GM18861 (cell line): ENCODE data around the gene THTPA.
"Not testable (repeated sequence)": the region's sequence is repeated elsewhere in the genome, so short reads cannot be mapped to it uniquely, and the experiment has no call there.

Source experiments
- ATAC-seq: cut with Tn5 transposase; IDR thresholded peaks from one replicate; pipeline ENCODE4 v1.9.1; 2021; ENCODE audit not compliant: unreplicated experiment

Gene THTPA

DNA sequence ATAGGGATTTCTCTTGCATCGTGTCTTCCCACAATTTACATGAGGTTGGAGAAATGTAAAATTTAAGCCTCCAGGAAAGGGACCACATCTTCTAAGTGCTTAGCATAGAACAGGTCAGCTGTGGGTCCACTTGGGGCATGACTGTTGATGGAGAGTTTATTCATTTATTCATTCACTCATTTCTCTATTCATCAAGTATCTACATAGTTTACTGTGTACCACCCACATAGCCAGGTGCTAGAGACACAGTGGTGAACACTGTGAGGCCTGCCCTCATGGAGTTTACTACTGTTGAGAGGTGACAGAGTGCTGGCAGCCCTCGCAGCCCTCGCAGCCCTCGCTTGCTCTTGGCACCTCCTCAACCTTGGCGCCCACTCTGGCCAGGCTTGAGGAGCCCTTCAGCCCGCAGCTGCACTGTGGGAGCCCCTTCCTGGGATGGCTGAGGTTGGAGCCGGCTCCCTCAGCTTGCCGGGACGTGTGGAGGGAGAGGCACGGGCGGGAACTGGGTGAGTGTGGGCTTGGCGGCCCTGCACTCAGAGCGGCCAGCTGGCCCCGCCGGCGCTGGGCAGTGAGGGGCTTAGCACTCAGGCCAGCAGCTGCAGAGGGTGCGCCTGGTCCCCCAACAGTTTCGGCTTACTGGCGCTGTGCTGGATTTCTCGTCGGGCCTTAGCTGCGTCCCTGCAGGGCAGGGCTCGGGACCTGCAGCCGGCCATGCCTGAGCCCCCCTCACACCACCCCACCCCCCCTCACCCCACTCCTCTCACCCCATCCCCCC is 24.3 kb downstream of the THTPA start:
- no peak for ATAC-seq

DNA sequence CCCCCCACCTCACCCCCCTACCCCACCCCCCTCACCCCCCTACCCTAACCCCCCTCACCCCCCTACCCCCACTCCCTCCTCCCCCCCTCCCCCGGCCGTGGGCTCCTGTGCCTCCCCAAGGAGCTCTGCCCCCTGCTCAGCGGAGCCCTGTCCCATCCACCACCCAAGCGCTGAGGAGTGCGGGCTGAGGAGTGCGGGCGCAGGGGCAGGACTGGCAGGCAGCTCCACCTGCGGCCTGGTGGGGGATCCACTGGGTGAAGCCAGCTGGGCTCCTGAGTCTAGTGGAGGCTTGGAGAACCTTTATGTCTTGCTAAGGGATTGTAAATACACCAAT is 24.8 kb downstream of the THTPA start:
- no peak for ATAC-seq

DNA sequence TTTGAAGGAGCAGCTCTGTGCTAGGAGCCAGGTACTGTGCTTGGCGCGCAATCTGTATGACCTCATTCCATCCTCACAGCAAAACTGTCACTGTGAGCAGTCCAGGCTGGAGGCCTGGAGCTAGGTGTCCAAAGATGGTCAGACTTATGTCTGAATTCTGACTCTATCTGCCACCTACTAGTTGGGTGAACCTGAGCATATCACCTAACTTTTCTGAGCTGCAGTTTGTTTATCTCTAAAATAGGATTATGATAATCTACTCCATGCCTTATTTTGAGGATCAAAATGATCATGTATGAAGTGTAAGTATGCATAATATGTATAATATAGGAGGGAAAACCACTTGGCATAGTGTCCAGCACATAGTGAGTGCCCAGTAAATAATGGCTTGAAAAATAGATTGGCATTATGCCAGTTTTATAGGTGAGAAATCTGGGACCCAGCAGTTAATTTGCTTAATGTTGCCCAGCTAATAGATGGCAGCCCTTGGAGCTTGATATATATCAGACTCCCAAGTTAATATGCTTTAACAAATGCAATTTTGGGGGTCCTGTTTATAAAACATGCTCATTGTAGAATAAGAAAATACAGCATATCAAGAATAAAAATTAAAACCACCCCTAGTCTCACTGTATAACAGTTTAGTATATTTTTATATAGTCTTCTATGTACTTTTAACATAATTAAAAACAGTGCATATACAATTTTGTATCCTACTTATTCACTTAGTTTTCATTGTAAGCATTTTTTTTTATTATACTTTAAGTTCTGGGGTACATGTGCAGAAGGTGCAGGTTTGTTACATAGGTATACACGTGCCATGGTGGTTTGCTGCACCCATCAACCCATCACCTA is 27.1 kb downstream of the THTPA start:
- no peak for ATAC-seq

DNA sequence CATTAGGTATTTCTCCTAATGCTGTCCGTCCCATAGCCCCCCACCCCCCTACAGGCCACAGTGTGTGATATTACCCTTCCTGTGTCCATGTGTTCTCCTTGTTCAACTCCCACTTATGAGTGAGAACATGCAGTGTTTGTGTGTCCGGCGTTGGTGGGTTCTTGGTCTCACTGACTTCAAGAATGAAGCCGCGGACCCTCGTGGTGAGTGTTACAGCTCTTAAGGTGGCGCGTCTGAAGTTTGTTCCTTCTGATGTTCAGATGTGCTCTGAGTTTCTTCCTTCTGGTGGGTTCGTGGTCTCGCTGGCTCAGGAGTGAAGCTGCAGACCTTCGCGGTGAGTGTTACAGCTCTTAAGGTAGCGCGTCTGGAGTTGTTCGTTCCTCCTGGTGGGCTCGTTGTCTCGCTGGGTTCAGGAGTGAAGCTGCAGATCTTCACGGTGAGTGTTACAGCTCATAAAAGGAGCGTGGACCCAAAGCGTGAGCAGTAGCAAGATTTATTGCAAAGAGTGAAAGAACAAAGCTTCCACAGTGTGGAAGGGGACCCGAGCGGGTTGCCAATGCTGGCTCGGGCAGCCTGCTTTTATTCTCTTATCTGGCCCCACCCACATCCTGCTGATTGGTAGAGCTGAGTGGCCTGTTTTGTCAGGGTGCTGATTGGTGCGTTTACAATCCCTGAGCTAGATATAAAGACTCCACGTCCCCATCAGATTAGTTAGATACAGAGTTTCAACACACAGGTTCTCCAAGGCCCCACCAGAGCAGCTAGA is 27.9 kb downstream of the THTPA start:
- ATAC-seq: not testable (repeated sequence)

DNA sequence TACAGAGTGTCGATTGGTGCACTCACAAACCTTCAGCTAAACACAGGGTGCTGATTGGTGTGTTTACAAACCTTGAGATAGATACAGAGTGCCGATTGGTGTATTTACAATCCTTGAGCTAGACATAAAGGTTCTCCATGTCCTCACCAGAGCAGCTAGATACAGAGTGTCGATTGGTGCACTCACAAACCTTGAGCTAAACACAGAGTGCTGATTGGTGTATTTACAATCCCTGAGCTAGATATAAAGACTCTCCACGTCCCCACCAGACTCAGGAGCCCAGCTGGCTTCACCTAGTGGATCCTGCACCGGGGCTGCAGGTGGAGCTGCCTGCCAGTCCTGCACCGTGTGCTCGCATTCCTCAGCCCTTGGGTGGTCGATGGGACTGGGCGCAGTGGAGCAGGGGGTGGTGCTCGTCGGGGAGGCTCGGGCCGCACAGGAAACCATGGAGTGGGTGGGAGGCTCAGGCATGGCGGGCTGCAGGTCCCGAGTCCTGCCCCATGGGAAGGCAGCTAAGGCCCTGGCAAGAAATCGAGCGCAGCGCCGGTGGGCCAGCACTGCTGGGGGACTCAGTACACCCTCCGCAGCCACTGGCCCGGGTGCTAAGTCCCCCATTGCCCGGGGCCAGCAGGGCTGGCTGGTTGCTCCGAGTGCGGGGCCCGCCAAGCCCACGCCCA is 28.6 kb downstream of the THTPA start:
- not testable (repeated sequence) for ATAC-seq

DNA sequence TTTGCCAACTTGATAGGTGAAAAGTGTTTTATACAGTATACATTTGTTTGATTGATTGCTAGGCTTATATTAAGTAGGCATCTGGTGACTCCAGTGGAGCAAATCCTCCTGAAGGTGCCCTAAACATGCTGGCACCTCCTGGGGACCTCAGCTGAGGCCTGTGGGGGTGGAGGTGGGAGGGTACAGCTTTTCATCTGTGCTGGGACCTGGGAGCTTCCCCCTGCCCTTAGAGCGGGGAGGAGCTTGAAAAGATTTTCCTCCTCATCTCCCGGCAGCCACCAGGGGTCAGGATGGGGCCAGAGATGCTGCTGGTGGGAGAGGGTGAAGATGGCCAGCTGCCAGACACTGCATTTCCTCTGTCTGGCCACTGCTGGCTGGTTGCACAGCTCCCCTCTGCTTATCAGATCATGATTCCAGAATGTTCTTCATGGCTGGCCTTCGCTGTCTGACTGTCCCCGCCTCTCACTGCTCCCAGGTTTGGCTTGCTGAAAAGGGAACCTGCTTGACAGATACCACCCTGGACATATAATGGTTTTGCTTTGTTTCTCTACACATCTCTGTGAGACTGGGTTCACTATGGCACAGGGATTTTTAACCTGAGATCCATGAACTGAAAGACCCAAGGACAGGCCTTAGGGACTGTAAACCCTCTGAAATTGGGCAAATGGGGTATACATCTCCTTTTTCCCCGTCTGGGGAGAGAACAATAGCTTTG is 33.0 kb downstream of the THTPA start:
- ATAC-seq: peak; percentile 97

DNA sequence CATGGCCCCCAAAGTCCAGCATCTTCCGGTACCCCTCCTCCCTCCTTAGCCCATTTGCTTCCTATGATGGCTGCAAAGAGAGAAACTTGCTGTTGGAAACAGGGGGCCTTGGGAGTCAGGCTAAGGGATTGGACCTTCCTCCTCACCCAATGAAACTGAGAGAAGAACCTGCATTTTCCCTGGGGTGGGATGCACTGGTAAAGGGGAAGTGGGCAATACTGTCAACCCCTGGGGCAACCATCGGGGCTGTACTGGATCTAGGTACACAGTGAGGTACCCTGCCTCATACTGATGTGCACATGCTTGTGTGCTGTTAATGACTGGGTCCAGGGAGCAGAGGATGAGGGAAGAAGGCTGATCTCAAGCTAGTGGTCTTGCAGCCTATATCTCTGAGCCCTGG is 33.5 kb downstream of the THTPA start:
- ATAC-seq: no peak

DNA sequence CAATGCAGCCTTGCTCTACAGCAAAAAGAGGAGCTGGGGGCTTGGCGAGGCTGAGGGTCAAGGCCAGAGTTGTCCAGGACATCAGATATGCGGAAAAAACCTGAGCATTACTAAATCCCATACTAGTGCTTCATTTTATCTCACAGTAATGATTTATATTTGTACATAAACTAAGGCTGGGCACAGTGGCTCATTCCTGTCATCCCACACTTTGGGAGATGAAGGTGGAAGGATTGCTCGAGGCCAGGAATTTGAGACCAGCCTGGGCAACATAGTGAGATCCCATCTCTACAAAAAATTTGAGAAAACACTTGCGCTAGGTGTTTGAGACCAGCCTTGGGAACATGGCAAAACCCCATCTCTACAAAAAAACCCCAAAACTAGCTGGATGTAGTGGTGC is 34.1 kb downstream of the THTPA start:
- no peak for ATAC-seq

DNA sequence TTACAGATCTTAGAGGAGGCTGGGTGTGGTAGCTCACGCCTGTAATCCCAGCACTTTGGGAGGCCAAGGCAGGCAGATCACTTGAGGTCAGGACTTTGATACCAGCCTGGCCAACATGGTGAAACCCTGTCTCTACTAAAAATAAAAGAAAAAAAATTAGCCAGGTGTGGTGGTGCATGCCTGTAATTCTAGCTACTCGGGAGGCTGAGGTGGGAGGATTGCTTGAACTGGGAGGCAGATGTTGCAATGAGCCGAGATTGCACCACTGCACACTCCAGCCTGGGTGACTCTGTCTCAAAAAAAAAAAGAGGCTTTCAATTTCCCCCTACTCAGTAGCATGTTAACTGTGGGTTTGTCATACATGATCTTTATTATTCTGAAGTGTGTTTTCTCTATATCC is 38.1 kb downstream of the THTPA start:
- ATAC-seq: not testable (repeated sequence)

DNA sequence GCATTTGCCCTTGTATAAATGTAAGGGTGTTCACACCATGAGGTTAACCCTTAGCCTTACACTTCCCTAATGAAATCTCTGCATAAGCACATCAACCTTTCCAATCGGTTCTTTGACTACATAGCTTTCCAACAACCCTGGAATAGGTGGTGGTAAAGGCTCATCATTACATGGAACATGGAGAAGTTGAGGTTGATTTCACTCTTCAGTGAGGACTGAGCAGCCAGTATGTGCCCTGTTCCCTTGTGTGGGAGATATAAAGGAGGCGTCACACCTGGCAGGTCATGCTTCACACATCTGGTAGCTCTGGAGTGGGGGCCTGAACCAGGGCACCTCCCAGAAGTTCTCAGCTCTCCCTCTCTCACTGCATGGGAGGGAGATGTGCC is 44.2 kb downstream of the THTPA start:
- ATAC-seq: no peak

DNA sequence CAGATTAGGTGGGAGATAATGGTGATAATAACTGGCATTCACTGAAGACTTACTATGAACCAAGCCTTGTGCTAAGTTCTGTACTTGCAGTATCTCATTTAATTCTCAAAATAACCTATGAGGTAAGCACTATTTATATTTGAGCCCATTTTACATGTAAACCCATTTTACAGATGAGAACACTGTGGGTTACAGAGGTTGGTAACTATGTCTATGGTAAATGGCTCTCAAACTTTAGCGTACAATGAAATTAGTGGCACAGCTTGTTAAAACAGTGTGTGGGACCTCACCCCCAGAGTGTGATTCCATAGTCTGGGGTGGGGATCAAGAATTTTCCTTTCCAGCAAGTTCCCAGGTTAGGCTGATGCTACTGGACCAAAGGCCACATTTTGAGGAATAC is 44.7 kb downstream of the THTPA start:
- no peak for ATAC-seq

DNA sequence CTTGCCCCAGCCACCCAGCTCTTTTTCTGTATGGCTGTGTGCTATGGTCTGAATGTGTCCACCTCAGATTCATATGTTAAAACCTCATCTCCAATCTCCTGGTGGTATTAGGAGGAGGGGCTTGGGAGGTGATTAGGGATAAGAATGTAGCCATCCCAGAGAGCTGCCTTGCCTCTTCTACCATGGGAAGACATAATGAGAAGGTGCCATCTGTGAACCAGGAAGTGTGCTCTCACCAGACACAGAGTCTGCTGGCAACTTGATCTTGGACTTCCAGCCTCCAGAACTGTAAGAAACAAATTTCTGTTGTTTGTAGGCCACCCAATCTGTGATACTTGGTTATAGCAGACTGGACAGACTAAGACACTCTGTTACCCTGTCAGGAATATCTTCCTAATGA is 45.4 kb downstream of the THTPA start:
- no peak for ATAC-seq

DNA sequence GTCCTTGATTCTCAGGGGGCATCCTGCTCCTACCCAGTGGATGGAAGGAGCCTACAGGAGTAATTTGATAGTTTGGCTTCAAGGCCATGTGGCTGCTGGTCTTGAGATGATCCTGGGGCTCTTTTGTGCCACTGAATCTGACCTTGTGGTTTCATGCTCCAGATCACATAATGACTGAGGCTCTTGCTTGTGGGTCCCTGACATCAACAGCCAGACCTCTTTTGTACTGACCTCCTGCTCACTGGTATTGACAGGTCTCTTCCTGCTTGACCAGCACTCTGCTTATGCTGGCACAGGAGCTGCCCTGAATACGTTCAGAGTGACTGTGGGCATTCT is 45.7 kb downstream of the THTPA start:
- no peak for ATAC-seq

DNA sequence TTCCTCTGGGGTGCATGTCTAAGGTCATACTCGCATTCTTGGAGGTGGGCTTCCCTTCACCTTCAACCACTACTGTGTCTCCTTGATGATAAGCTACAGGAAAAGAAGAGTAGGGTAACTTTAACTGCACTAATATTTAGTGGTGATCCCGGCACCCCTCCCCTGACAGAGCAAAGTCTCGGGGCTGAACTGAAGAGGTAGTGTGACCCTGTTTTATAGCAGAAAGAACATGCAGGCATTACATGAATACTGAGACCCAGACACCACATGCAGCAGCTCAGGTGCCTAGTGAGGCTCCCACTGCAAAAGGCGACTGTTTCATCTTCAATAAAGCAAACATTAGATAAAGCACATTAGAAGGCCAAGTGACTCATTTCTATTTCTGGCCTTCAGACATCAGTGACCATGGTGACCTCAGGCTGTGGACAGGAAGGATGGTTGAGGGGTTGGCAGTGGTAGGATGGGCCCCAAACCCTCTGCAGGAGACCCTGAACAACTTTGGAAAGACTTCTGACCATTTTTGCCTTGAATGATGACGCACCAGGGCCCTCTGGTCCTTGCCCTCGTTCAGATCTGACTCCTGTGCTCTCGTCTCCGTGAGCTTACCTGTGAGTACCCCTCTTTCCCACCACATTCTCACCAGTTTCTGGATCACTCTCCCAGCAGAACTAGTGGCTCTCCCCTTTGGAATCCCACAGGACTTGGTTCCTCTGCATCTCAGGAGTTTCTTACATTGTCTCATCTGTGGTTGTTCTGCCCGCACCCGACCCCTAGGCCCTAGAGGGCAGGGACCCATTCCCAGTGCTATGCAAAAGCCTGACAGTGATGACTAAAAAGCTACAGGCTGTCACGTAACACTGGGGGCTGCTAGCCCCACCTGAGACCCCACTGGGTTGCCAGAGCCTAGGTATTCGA is 46.4 kb downstream of the THTPA start:
- no peak for ATAC-seq

DNA sequence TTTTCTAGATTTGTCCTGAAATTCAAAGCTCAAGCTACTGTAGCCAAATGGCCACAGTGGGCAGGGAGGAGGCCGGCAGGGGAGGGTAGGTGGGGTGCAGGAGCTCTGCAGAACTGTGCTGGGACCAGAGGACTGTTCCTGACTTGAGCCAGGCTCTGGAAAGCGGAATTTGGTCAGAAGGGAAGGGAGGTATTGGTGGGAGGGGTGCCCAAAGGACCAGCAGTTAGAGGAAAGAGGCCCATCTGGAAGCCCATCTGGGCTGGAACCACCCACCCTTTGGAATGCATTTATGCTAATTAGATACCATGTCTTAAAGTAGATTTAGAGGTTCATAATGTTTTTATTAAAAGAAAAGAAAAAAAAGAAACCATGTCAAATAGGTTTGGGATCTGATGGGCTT is 47.0 kb downstream of the THTPA start:
- no peak for ATAC-seq

DNA sequence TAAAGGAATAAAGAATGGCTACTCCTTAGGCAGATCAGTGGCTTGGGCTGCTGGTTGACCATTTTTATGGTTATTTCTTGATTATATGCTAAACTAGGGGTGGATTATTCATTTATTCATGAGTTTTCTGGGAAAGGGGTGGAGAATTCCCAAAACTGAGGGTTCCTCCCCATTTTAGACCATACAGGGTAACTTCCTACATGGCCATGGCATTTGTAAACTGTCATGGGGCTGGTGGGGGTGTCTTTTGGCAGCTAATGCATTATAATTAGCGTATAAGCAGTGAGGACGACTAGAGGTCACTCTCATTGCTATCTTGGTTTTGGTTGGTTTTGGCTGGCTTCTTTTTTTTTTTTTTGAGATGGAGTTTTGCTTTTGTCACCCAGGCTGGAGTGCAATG is 48.1 kb downstream of the THTPA start:
- ATAC-seq: no peak

DNA sequence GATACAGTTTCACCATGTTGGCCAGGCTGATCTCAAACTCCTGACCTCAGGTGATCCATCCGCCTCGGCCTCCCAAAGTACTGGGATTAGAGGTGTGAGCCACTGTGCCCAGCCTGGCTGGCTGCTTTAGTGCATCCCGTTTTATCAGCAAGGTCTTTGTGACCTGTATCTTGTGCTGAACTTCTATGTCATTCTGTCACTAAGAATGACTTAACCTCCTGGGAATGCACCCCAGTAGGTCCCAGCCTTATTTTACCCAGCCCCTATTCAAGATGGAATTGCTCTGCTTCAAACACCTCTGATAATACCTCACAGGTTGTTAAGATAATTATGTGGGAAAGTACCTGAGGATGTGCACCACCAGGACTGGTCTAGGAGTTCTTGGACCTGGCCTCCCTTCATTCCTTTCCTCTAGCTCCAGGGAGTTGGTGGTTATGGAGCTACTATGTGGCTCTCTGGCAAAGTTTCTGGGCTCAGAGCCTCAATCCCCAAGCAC is 48.7 kb downstream of the THTPA start:
- no peak for ATAC-seq

DNA sequence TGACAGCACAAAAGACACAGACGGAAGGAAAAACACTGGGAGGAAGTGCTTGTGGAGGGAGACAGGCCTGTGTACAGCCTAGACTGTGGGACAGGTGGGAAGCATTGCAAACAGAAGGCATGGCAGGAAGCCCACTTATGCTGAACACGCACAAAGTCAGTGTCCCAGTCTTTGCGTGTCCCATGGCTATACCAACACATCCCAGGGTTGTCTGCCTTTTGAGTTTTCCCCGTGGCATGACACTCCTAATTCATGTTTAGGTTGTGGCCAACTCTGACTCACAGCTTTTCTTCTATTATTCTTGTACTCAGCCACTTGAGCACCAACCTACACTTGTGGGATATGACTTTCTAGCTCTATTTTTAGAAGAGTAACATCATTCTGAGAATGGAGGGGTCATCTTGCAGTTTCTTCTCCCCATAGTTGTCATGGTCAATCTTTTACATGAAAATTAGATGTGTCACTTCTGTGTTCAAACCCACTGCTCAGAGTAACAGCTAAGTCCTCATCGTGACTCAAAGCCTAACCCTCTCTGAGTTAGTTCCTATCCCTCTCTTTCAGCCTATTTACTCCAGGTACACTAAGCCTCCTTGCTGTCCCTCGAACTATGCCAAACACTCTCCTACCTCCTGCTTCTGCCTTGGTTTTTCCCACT is 50.0 kb downstream of the THTPA start:
- peak; percentile 75 for ATAC-seq

DNA sequence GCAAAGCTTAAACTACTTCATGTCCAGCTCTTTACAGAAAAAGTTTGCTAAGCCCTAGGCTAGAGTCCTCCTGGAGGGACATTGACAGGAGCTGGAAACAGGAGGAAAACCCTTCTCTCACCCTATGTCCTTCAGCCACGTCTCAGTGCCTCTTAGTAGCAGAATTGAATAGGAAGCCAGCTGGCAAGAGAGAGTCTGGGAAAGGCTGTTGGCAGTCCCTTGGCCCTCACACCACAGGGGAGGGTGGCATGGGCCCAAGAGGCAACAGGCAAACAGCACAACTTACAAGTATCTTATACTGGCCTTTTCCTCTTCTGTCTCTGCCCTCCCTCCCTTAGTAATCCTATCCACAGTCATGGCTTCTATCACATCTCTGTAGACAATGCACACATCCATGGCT is 52.4 kb downstream of the THTPA start:
- no peak for ATAC-seq
